Endothelial cell of umbilical vein (primary cell): ENCODE measurements around the gene GPATCH1.

Source experiments
- CTCF ChIP-seq, 2 donors: IDR thresholded peaks; 1 replicate in 1 of 2; 2 replicates in 1 of 2; pipeline ENCODE4 v1.5.1; 2011; ENCODE audit warnings: low read length in 2 of 2, mild to moderate bottlenecking in 2 of 2, moderate library complexity in 2 of 2, control low read depth in 1 of 2, inconsistent platforms in 1 of 2, low read depth in 1 of 2; ENCODE audit not compliant: insufficient read depth in 1 of 2; ENCODE audit errors: extremely low read depth in 1 of 2
- GATA2 ChIP-seq: IDR thresholded peaks from 2 replicates; pipeline ENCODE4 v1.7.0; 2011; ENCODE audit warnings: low read depth, mild to moderate bottlenecking, moderate library complexity, mixed read lengths, low read length; ENCODE audit not compliant: insufficient read length, insufficient read depth
- JUN ChIP-seq: IDR thresholded peaks from 2 replicates; pipeline ENCODE4 v1.6.1; 2011; ENCODE audit warnings: borderline replicate concordance, low read depth; ENCODE audit not compliant: insufficient read length, insufficient read depth
- MAX ChIP-seq: IDR thresholded peaks from 2 replicates; pipeline ENCODE4 v1.6.1; 2011; ENCODE audit not compliant: insufficient read depth, insufficient read length
- MYC ChIP-seq: IDR thresholded peaks from one replicate; pipeline ENCODE4 v1.6.1; 2011; ENCODE audit warnings: mild to moderate bottlenecking, low read depth, low read length
- POLR2A ChIP-seq: IDR thresholded peaks from 2 replicates; pipeline ENCODE4 v1.6.1; 2012; ENCODE audit warnings: low read depth, mild to moderate bottlenecking, control low read depth, low read length
- POLR2AphosphoS5 ChIP-seq: IDR thresholded peaks from 2 replicates; pipeline ENCODE4 v1.6.1; 2012; ENCODE audit warnings: low read depth, mild to moderate bottlenecking, control low read depth, low read length, moderate library complexity; ENCODE audit not compliant: insufficient read depth

- peak in 1 of 2 donors; percentile 32 for TF ChIP-seq CTCF (IDR thresholded peaks at IDR 0.05; ENCODE audit: extremely low read depth in 1 of 2, insufficient read depth in 1 of 2, low read depth in 1 of 2, low read length in 2 of 2)
- TF ChIP-seq MAX = no peak
- TF ChIP-seq GATA2 = no peak
- peak; percentile 87 for TF ChIP-seq POLR2AphosphoS5
- TF ChIP-seq POLR2A = peak; percentile 94
- no peak for TF ChIP-seq MYC
- TF ChIP-seq JUN = no peak
Measured at GRCh38 chr19:33176670-33177416, 95.9 kb downstream of the GPATCH1 start.
